Naive thymus-derived CD8-positive, alpha-beta T cell (primary cell): ENCODE data around the gene CXCR4. TPM values are rescaled to one million over a fixed set of nuclear protein-coding genes. Genes with fewer than 3 reads are reported as not detected.

ENCODE experiments used
- ATAC-seq, 2 donors: fragments of 150-1000 bp; cut with Tn5 transposase in 1 of 2; sonication (Bioruptor Pico), chemical (Tn5 transposase) in 1 of 2; 1 replicate in 1 of 2; 2 replicates in 1 of 2; pipeline ENCODE4 v1.10.0; 2021; ENCODE audit warnings: mild to moderate bottlenecking in 2 of 2, moderate library complexity in 2 of 2
- POLR2A ChIA-PET: fragments of 350-600 bp; sonication (Branson Sonifier 250); formaldehyde crosslinking; loops from one replicate; lab custom pipeline; 2021; ENCODE audit warnings: antibody characterized with exemption; lab: Charles Lee
- DNase-seq, 10 donors: peaks; one replicate each; pipeline versions ENCODE4 v3.0.0 to v3.0.0-alpha.2; 2020 to 2022
- H3K27ac Mint-ChIP-seq, 10 donors: one replicate each; pipeline ENCODE4 v1.8.0; 2020 to 2022; ENCODE audit warnings: mild to moderate bottlenecking in 10 of 10, mixed read lengths in 10 of 10, moderate library complexity in 4 of 10, inconsistent platforms in 1 of 10
- H3K27me3 Mint-ChIP-seq, 5 donors: one replicate each; pipeline ENCODE4 v1.8.0; 2021 to 2022; ENCODE audit warnings: mixed read lengths in 5 of 5
- H3K36me3 Mint-ChIP-seq, 3 donors: one replicate each; pipeline ENCODE4 v1.8.0; 2020 to 2022; ENCODE audit warnings: mixed read lengths in 3 of 3, mild to moderate bottlenecking in 2 of 3, inconsistent platforms in 1 of 3
- H3K4me1 Mint-ChIP-seq, 4 donors: one replicate each; pipeline ENCODE4 v1.8.0; 2021 to 2022; ENCODE audit warnings: mixed read lengths in 4 of 4
- H3K4me3 Mint-ChIP-seq, 10 donors: one replicate each; pipeline ENCODE4 v1.8.0; 2020 to 2022; ENCODE audit warnings: mild to moderate bottlenecking in 10 of 10, mixed read lengths in 10 of 10, moderate library complexity in 6 of 10, inconsistent platforms in 1 of 10
- H3K9me3 Mint-ChIP-seq, 9 donors: one replicate each; pipeline ENCODE4 v1.8.0; 2020 to 2022; ENCODE audit warnings: mixed read lengths in 9 of 9, mild to moderate bottlenecking in 3 of 9, inconsistent platforms in 1 of 9, moderate library complexity in 1 of 9
- polyA plus RNA-seq, 3 donors: library from polyadenylated mRNA; unstranded; fragments of 300-500 nt; fragmentation: Illumina TruSeq; gene quantifications; one replicate each; pipeline ENCODE4 v1.2.3, GENCODE V29; 2021
- total RNA-seq, 8 experiments: library from RNA in 2 of 8; stranded (reverse) in 2 of 8; gene quantifications; one replicate each; pipeline ENCODE4 v1.2.3 and lab custom pipeline; 2021 to 2026

Gene CXCR4
- total and polyA plus RNA-seq, 5 experiments from 2014 or later = 366 to 1,161 (median 439) TPM

DNA sequence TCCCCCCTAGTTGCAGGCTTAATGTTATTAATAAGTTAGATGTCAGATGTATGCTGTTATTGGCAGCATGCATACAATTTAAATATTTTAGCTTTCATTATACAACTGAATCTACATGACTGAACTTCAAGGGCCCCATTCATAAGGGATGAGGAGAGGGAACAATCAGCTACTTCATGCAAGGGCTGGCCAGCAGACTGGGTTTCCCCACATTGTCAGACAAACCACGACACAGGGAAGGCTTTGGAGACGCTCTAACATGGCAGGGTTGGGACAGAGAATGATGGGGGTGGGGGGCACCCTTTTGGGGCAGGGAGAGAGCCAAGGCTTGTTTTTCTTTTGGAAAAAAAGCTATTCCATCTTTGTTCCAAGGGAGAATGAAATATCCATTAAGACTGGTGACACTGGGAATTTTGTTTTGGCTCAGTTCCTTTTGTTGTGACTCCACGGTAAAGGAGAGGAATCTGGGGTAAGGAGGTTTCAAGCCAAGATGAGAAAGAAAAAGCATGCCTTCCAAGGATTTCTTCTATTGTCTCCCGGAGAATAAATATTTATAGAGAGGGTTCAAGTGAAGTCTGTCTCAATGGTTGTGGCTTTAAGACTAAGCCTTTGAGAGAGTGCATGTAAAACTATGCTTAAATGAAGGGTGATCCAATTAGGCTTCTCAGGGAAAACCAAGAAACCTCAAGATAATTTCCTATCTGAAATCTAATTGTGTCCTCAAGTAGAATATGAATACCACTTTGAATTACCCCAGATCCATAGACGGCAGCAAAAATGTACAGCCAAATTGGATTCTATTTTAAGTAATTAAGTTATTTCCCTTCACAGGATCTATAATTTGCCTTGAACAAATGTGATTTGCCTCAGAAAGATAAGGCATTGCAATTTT, 5.4 kb downstream of the CXCR4 start:
- peak in 2 of 10 donors; percentile 6 to 26 for DNase-seq
- no peak for ATAC-seq
- Mint-ChIP-seq H3K27me3 (peaks cover 0 to 4% (median 0%) of the 10 kb centered on the region in 5 donors), H3K4me1 (peaks cover 34 to 81% (median 48%) of the 10 kb centered on the region in 4 donors), H3K27ac (peak overlapping the region; percentile 60 to 100 (median 86)), H3K9me3 (peaks cover 0 to 7% (median 0%) of the 10 kb centered on the region in 9 donors), H3K36me3 (peaks cover 20 to 48% (median 44%) of the 10 kb centered on the region in 3 donors), H3K4me3 (peak overlapping the region; percentile 4 to 100 (median 86))
- POLR2A ChIA-PET = interaction anchor here (0.5 to 11.4 kb wide), 6 partner anchors 11 to 127 kb away, joined by 3 to 703 read pairs (median 4); partner anchors contain the start of gene DARS1

DNA sequence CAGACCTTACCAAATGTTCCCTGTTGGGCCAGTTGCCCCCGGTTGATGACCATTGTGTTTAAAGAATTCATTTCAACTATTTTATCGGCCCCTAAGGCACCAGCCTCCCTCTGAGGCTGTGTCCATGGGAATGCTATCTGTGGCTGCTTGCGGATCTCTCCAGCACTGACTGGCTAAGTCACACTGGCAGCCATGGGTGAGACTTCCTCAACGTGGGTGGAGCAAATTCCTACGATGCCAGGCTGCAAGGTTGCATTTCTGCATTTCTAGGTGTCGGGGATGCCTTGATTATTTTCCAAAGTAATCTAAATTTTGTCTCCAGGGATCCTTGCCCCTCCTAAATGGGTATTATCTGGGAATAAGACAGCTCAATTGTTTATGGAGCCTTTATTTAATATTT, 6.2 kb downstream of the CXCR4 start:
- Mint-ChIP-seq H3K27ac (peak overlapping the region in 3 of 10 donors; percentile 38 to 99 (median 56)), H3K4me3 (peak overlapping the region in 1 of 10 donors; percentile 32), H3K4me1 (peaks cover 36 to 90% (median 47%) of the 10 kb centered on the region in 4 donors), H3K27me3 (no peaks in the 10 kb centered on the region), H3K9me3 (no peaks in the 10 kb centered on the region), H3K36me3 (peaks cover 20 to 45% (median 36%) of the 10 kb centered on the region in 3 donors)
- POLR2A ChIA-PET = interaction anchor here (0.9 to 11.4 kb wide), 2 partner anchors 20 to 127 kb away, joined by 3 to 703 read pairs; no protein-coding TSS in a partner anchor
- ATAC-seq (no peak), DNase-seq (no peak)

DNA sequence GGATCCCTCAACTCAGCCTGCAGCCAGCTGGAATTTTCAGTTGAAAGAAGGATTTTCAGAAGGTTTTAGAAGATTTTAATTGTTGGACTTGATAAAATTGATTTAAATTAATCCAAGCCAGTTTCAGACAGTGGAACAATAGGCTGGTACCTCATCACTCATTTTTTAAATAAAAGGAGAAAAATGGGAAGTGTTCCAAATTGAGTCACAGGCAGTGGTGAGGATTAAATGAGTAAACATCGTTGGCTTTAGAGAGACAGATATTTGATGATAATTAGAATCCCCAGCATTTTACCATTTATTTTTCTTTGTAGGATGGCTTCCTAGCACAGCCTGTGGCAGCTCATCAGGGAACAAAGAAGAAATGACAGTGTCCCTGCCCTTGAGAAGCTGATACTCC, 7.4 kb downstream of the CXCR4 start:
- ATAC-seq (no peak), DNase-seq (no peak)
- Mint-ChIP-seq H3K9me3 (no peaks in the 10 kb centered on the region), H3K4me3 (no peak overlapping the region), H3K27me3 (no peaks in the 10 kb centered on the region), H3K27ac (peak overlapping the region in 5 of 10 donors; percentile 1 to 99 (median 61)), H3K36me3 (peaks cover 18 to 34% (median 29%) of the 10 kb centered on the region in 3 donors), H3K4me1 (peaks cover 33 to 89% (median 42%) of the 10 kb centered on the region in 4 donors)
- POLR2A ChIA-PET = interaction anchor here (11.4 kb wide), 1 partner anchor 21 kb away, joined by 703 read pairs; no protein-coding TSS in a partner anchor

DNA sequence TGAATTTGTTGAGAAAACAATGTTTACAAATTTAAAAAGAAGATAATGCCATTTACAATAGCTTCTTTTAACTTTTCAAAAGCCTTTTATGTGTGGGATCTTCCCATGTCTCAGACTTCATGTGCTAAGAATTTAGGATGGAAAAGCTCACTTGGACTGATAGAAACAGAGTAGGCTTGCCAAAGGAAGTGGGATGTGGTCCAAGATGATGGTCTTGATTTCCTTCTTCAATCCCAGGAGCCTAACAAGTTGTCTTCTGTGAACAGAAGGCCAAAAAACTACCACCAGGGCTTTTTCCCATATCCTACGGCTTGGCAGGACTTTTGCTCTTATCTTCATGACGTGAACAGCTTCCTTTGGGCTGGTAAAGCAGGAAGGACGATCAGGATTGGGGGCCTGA, 9.5 kb downstream of the CXCR4 start:
- ATAC-seq (no peak), DNase-seq (no peak)
- H3K4me1 Mint-ChIP-seq = peaks cover 16 to 70% (median 22%) of the 10 kb centered on the region in 4 donors
- H3K36me3 Mint-ChIP-seq = peaks cover 0 to 14% (median 11%) of the 10 kb centered on the region in 3 donors
- H3K4me3 Mint-ChIP-seq = no peak overlapping the region
- peak overlapping the region in 3 of 10 donors; percentile 15 to 49 (median 29) for H3K27ac Mint-ChIP-seq
- no peaks in the 10 kb centered on the region for H3K9me3 Mint-ChIP-seq
- no peaks in the 10 kb centered on the region for H3K27me3 Mint-ChIP-seq
- POLR2A ChIA-PET = interaction anchor here (1.1 to 2.2 kb wide), 4 partner anchors 8 to 123 kb away, joined by 3 to 5 read pairs (median 4); partner anchors contain the start of gene DARS1

DNA sequence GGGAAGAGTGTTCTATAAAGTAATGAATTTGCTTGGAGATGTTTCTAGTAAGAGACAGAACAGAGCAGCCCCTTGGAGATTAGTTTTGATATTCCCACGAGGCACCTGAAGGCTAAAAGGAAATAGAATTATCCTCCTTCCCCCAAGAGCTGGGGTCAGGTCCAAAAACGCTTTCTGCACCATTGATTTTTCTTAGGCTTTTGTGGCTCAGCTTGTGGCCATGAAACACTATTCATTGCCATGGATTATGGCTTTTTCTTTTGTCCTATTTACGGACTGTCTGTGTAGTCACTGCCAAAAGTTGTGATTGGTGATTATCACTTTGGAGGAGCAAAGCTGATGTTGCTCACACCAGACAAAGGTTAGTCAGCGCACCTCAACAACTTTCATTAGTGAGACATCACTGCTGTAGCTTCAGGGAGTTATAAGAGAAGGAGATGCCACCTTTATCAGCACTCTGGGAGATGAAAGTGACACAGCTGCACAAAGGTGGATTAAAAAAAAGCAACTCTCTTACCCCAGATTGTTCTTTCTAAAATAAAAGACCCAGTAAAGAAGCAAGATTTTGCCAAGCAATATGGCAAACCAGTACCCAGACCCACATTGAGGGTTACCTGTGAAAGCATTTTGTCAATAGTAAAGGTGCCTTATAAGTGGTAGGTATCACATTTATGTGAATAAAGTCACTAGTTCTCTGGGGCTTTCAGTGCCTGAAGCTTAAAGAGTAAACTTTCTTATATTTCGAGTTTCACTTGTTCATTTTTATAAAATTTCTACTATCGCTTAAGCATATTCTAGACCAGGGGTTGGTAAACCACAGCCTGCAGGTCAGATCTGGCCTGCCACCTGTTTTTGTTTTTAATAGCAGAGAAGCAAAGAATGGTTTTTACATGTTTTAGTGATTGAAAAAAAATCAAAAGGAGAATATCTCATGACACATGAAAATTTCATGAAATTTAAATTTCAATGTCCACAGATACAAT, 10.6 kb downstream of the CXCR4 start:
- no peak overlapping the region for H3K4me3 Mint-ChIP-seq
- DNase-seq (no peak), ATAC-seq (no peak)
- no peaks in the 10 kb centered on the region for H3K27me3 Mint-ChIP-seq
- peak overlapping the region in 4 of 10 donors; percentile 2 to 61 (median 32) for H3K27ac Mint-ChIP-seq
- no peaks in the 10 kb centered on the region for H3K9me3 Mint-ChIP-seq
- POLR2A ChIA-PET = interaction anchor here (1.1 to 2.2 kb wide), 3 partner anchors 10 to 122 kb away, joined by 4 to 5 read pairs (median 4); partner anchors contain the start of gene DARS1
- H3K4me1 Mint-ChIP-seq = peaks cover 7 to 59% (median 12%) of the 10 kb centered on the region in 4 donors
- peaks cover 0 to 3% (median 0%) of the 10 kb centered on the region in 3 donors for H3K36me3 Mint-ChIP-seq

DNA sequence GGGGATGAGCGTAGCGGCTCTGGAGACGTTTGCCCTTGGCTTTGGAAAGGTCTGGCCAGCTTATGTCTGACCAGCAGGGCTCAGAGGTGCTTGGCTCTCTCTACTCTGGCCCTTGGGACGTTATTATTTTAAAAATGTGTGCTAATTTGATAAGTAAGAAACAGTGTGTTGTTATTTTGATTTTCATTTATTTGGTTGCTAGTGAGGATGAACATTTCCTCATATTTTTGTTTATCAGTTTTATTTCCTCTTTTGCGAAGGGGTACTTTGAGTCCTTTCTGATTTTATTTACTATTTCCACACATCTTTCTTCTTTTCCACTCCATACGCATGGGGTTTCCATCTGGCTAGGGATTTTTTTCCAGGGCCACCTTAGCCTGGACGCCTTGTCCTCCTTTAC, 11.4 kb downstream of the CXCR4 start:
- Mint-ChIP-seq H3K9me3 (peaks cover 0 to under 1% (median 0%) of the 10 kb centered on the region in 9 donors), H3K36me3 (no peaks in the 10 kb centered on the region), H3K4me1 (peaks cover 2 to 52% (median 8%) of the 10 kb centered on the region in 4 donors), H3K27me3 (no peaks in the 10 kb centered on the region), H3K27ac (peak overlapping the region in 2 of 10 donors; percentile 27 to 66), H3K4me3 (no peak overlapping the region)
- ATAC-seq (no peak), DNase-seq (no peak)
- POLR2A ChIA-PET = interaction anchor here (0.9 to 1.3 kb wide), 2 partner anchors 120 to 133 kb away, joined by 3 to 4 read pairs; no protein-coding TSS in a partner anchor

DNA sequence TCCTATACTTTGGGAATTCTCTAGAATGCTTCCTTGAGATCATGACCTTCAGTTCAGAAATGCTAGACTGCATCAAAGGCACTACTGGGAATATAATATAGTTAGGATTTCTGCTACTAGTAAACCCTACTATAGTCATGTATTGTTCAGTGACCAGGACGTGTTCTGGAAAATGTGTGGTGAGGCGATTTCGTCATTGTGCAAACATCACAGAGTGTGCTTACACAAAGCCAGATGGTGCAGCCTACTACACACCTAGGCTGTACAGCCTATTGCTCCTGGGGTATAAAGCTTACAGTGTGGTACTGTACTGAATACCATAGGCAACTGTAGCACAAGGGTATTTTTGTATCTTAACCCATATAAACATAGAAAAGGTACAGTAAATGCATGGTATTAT, 13.0 kb downstream of the CXCR4 start:
- peaks cover 0 to 36% (median 8%) of the 10 kb centered on the region in 4 donors for H3K4me1 Mint-ChIP-seq
- H3K27me3 Mint-ChIP-seq = no peaks in the 10 kb centered on the region
- ATAC-seq (no peak), DNase-seq (no peak)
- H3K4me3 Mint-ChIP-seq = no peak overlapping the region
- H3K27ac Mint-ChIP-seq = no peak overlapping the region
- H3K9me3 Mint-ChIP-seq = peaks cover 0 to 8% (median 0%) of the 10 kb centered on the region in 9 donors
- POLR2A ChIA-PET = no interaction called here
- peaks cover 0 to 4% (median 0%) of the 10 kb centered on the region in 3 donors for H3K36me3 Mint-ChIP-seq

DNA sequence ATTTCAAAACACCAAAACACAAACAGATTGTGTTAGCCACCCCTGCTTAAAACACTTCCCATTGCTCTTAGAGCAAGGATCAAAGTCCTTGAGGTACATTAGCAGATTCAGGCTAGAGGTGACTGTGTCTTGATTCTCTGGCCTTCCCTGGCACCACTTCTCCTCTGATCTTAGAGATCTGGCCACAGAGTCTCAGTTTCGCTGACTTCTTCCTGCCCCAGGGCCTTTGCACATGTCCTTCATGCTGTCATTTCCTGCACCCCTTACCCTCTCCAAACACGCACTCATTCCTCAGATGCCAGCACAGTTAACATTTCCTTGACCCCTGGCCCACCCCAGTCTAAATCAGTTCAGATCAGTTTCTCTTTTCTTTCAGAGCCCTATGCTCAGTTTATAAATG, 16.9 kb downstream of the CXCR4 start:
- no peaks in the 10 kb centered on the region for H3K27me3 Mint-ChIP-seq
- POLR2A ChIA-PET = no interaction called here
- DNase-seq = no peak
- peak overlapping the region in 5 of 10 donors; percentile 5 to 83 (median 62) for H3K27ac Mint-ChIP-seq
- H3K4me1 Mint-ChIP-seq = peaks cover 3 to 18% (median 10%) of the 10 kb centered on the region in 4 donors
- peaks cover 0 to 4% (median 0%) of the 10 kb centered on the region in 3 donors for H3K36me3 Mint-ChIP-seq
- H3K9me3 Mint-ChIP-seq = peaks cover 0 to 8% (median 0%) of the 10 kb centered on the region in 9 donors
- no peak overlapping the region for H3K4me3 Mint-ChIP-seq
- no peak for ATAC-seq

DNA sequence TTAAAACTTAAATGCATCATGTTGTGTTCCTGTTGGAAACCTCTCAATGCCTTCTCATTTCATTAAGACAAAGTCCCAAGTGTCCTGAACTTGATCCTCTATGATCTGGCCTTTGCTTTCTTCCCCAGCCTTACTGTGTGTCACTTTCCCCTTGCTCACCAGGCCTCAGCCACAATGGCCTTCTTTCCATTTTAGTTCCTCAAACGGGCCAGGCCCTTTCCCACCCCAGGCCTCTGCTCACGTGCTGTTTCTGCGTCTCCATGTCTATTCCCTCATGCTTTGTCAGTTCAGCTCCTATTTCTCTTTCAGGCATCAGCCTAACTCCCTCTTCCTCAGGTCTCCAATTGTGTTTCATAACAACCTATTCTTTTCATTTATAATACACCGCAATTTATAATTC, 19.5 kb downstream of the CXCR4 start:
- Mint-ChIP-seq H3K4me3 (no peak overlapping the region), H3K9me3 (peaks cover 0 to 8% (median 0%) of the 10 kb centered on the region in 9 donors), H3K27ac (peak overlapping the region in 5 of 10 donors; percentile 0 to 52 (median 18)), H3K4me1 (peaks cover 5 to 18% (median 11%) of the 10 kb centered on the region in 4 donors), H3K36me3 (peaks cover 0 to 4% (median 0%) of the 10 kb centered on the region in 3 donors), H3K27me3 (no peaks in the 10 kb centered on the region)
- POLR2A ChIA-PET = interaction anchor here (0.8 to 1.3 kb wide), 2 partner anchors 10 to 34 kb away, joined by 3 read pairs; no protein-coding TSS in a partner anchor
- DNase-seq (no peak), ATAC-seq (no peak)

DNA sequence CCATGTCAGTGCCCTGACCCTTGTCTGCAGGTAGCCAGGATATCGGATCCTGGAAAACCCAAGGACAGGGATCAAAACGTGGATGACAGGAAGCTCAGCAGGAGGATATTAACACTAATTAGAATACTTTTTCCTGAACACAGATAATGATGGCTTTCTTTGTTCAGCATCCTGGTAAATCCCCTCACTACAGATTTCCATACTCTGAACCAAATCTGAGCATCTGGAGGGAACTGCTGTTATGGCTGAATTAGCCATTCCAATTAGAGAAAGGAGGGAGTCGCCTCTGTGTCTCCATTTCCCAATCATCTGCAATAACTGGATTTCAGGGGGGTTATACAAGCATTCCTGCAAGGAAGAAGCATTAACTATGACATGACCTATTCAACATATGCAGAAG, 24.4 kb downstream of the CXCR4 start:
- POLR2A ChIA-PET = no interaction called here
- Mint-ChIP-seq H3K27ac (no peak overlapping the region), H3K27me3 (no peaks in the 10 kb centered on the region), H3K9me3 (no peaks in the 10 kb centered on the region), H3K4me3 (no peak overlapping the region), H3K36me3 (no peaks in the 10 kb centered on the region), H3K4me1 (peaks cover 12 to 28% (median 13%) of the 10 kb centered on the region in 4 donors)
- DNase-seq = no peak
- ATAC-seq = no peak

DNA sequence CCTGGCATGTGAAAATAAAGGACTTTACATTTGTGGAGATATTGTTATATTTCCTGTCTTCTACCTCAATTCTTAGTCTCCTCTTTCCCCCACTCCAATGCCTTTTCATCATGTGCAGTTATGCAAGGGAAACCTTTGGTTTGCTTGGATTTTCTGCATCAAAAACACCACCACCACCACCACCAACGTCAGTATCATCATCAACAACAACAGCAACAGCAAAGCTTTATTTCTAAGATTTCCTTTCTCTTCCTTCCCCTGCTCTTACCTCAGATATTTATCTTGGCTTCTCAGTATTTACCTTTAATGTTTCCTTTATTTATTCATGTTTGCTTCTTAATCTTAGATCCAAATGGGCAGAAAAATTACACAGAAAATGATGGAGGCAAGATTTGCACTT, 26.1 kb downstream of the CXCR4 start:
- Mint-ChIP-seq H3K4me1 (peaks cover 8 to 20% (median 13%) of the 10 kb centered on the region in 4 donors), H3K4me3 (peak overlapping the region in 1 of 10 donors; percentile 46), H3K9me3 (no peaks in the 10 kb centered on the region), H3K27me3 (no peaks in the 10 kb centered on the region), H3K27ac (peak overlapping the region in 3 of 10 donors; percentile 3 to 75 (median 43)), H3K36me3 (no peaks in the 10 kb centered on the region)
- DNase-seq = peak in 2 of 10 donors; percentile 10 to 27
- peak in 1 of 2 donors; percentile 40 for ATAC-seq
- POLR2A ChIA-PET = interaction anchor here (0.6 kb wide), 1 partner anchor 36 kb away, joined by 3 read pairs; no protein-coding TSS in a partner anchor
